AG10803 (cell line): ENCODE results near the gene LMOD3.

Source experiments
- DNase-seq: peaks from one replicate; pipeline ENCODE4 v3.0.0; 2010; ENCODE audit warnings: low read depth
- H3K4me3 ChIP-seq: 2 replicates; pipeline ENCODE4 v1.5.1; 2011; ENCODE audit warnings: mild to moderate bottlenecking, low read length, control low read depth
- TF ChIP-seq, protein P1 (sequence below): conservative IDR thresholded peaks from 2 replicates; pipeline ENCODE4 v1.5.1; 2011; ENCODE audit warnings: mild to moderate bottlenecking, low read length, control low read depth, inconsistent platforms

The LMOD3 gene

GRCh38 chr3:69081583-69082262, 40.7 kb downstream of the LMOD3 start:
- no peak for DNase-seq
- no peak overlapping the region for H3K4me3 ChIP-seq
- TF ChIP-seq, protein P1, sequence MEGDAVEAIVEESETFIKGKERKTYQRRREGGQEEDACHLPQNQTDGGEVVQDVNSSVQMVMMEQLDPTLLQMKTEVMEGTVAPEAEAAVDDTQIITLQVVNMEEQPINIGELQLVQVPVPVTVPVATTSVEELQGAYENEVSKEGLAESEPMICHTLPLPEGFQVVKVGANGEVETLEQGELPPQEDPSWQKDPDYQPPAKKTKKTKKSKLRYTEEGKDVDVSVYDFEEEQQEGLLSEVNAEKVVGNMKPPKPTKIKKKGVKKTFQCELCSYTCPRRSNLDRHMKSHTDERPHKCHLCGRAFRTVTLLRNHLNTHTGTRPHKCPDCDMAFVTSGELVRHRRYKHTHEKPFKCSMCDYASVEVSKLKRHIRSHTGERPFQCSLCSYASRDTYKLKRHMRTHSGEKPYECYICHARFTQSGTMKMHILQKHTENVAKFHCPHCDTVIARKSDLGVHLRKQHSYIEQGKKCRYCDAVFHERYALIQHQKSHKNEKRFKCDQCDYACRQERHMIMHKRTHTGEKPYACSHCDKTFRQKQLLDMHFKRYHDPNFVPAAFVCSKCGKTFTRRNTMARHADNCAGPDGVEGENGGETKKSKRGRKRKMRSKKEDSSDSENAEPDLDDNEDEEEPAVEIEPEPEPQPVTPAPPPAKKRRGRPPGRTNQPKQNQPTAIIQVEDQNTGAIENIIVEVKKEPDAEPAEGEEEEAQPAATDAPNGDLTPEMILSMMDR: no peak

DNA sequence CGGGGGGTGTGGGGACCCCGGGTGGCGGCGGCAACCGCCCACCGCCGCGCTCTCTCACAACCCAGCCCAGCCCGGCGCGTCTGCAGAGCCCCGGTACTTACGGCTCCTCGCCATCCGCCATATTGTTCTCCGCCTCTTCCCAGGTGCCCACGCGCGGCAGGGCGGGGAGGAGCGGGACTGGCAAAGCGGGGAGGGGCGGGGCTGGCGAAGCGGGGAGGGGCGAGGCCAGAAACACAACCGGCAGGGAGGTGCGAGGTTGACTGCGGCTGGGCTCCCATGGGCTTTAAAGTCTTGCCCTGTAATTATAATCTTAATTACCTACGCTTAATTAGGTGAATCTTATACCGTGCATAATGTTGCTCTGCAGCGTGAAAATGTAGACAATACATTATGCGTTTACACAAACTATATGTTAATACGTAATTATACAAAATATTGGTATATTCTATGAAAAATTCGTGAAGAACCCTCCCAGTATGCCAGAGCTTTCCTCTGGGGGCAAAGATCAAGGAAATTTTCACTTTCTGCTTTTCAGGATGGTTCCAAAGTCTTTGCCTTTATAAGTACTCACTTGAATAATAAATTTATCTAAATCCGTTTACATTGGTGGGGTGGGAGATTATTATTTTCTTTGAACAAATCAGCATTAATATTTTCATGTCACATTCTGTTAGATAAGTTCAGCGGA, 42.0 kb downstream of the LMOD3 start, which contains the start of gene UBA3:
Gene UBA3, minus strand, starts transcription at position 133 of the 688 bp plus-strand sequence. Its CDS starts 12 bp downstream, at position 121.
- peak within 1 kb of the TSS; percentile 79 for H3K4me3 ChIP-seq
- TF ChIP-seq, protein P1: no peak
- DNase-seq: peak; percentile 81

DNA sequence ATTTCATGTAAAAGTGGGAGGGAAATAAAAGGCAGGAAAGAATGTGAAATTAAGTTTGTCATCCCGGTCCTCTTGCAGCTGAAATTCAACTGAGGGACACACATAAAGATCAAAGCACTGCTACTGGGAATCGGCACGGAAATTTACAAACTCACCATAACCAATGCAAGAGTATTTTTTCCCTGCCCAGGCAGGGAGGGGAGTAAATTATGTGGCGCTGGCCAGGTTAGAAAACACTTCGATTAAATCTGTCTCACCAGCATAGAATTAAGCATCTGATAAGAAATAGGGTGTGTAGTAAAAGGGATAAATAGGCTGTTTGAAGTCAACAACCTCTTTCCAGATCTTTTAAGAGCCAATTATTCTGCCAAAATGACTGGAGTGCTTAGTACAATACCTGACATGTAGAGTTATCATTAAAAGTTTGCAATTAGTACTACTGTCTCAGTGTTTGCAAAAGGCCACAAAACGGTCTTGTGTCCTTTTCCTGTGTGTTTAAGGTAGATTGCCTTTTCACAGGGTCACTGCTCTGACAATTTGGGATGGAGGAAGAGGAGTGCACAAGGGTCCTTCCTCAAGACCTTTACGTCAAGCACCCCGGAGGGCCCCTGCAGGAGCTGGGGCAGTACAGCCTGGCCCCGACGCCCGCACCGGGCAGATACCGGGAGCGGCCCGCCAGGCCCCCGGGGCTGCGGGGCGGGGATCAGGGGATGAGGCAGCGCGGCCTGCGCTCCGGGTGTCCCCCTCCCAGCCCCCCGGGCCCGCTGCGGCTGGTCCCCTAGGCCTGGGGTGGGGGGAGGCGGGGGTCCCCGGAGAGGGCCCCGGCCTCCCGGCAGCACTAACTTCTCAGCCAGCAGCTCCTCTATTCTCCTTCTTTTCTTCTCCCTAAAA, 42.9 kb downstream of the LMOD3 start:
- no peak for DNase-seq
- TF ChIP-seq, protein P1: no peak
- peak overlapping the region; percentile 79 for H3K4me3 ChIP-seq

GRCh38 chr3:69072928-69073327, 49.5 kb downstream of the LMOD3 start:
- TF ChIP-seq, protein P1: no peak
- DNase-seq: no peak
- no peak overlapping the region for H3K4me3 ChIP-seq

DNA sequence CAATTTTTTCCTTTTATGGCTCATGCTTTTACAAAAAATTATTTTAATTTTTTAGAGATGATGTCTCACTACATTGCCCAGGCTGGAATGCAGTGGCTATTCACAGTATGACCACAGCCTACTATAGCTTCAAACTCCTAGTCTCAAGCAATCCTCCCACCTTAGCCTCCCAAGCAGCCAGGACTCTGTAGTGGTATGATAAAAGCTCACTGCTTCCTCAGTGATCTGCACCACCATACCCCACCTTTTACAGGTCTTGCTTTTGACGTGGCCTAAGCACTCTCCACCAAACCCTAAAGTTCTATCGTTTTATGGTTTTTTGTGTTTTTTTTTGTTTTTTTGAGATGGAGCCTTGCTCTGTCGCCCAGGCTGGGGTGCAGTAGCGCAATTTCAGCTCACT, 56.3 kb downstream of the LMOD3 start:
- TF ChIP-seq, protein P1: no peak
- no peak for DNase-seq
- H3K4me3 ChIP-seq: no peak overlapping the region

- DNase-seq: no peak
- H3K4me3 ChIP-seq: no peak overlapping the region
- TF ChIP-seq, protein P1: no peak
Observed at GRCh38 chr3:69065318-69065964, 57.0 kb downstream of the LMOD3 start.
